Neural crest cell (in vitro differentiated cells): ENCODE results near the gene TRIM47. TPM values are rescaled to one million over a fixed set of nuclear protein-coding genes. Genes with fewer than 3 reads are reported as not detected.
"Not testable (repeated sequence)": the region's sequence is repeated elsewhere in the genome, so short reads cannot be mapped to it uniquely, and the experiment has no call there.

ENCODE experiments used
- DNase-seq: peaks from one replicate; pipeline ENCODE4 v3.0.0; 2021; ENCODE audit warnings: low read depth, mixed read lengths, low spot score
- H3K27ac Mint-ChIP-seq: one replicate; pipeline ENCODE4 v1.8.0; 2021; ENCODE audit warnings: mild to moderate bottlenecking, mixed read lengths; ENCODE audit not compliant: unreplicated experiment
- H3K27me3 Mint-ChIP-seq: 2 replicates; pipeline ENCODE4 v1.8.0; 2021; ENCODE audit warnings: low read depth, mild to moderate bottlenecking, mixed read lengths
- H3K36me3 Mint-ChIP-seq: 2 replicates; pipeline ENCODE4 v1.8.0; 2021; ENCODE audit warnings: low read depth, mild to moderate bottlenecking, mixed read lengths
- H3K4me1 Mint-ChIP-seq: 2 replicates; pipeline ENCODE4 v1.8.0; 2021; ENCODE audit warnings: mixed read lengths
- H3K4me3 Mint-ChIP-seq: one replicate; pipeline ENCODE4 v1.8.0; 2021; ENCODE audit warnings: mild to moderate bottlenecking, mixed read lengths
- H3K9me3 Mint-ChIP-seq: 2 replicates; pipeline ENCODE4 v1.8.0; 2021; ENCODE audit warnings: mixed read lengths
- total RNA-seq: library from RNA; stranded (reverse); gene quantifications from 2 replicates; pipeline ENCODE4 v1.2.1, GENCODE V29; 2021
- TF ChIP-seq, protein P1 (sequence below): fragments of 200-600 bp; sonication (generic); conservative IDR thresholded peaks from 2 replicates; pipeline ENCODE4 v1.5.0; 2021; ENCODE audit warnings: antibody characterized with exemption, mild to moderate bottlenecking

TRIM47 gene
- total RNA-seq, 1 donor from 2014 or later, result 0.91 TPM

DNA sequence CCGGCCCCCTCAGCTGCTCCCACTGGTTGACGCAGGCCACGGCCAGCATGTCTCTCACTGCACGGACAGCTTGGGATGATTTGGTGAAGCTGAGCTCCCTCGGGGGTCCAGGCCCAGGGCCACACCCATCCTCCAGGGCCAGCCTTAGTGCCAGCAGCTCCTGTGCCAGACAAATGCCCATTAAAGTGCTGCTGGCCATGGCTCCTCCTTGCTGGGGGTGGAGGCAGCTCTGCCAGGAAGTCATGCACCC lies 2.5 kb downstream of the TRIM47 start:
- Mint-ChIP-seq H3K36me3 (no peaks in the 10 kb centered on the region), H3K4me3 (no peak overlapping the region), H3K27me3 (peaks cover 47% of the 10 kb centered on the region), H3K27ac (no peak overlapping the region), H3K9me3 (no peaks in the 10 kb centered on the region), H3K4me1 (peaks cover 11% of the 10 kb centered on the region)
- DNase-seq, result no peak
- TF ChIP-seq, protein P1, sequence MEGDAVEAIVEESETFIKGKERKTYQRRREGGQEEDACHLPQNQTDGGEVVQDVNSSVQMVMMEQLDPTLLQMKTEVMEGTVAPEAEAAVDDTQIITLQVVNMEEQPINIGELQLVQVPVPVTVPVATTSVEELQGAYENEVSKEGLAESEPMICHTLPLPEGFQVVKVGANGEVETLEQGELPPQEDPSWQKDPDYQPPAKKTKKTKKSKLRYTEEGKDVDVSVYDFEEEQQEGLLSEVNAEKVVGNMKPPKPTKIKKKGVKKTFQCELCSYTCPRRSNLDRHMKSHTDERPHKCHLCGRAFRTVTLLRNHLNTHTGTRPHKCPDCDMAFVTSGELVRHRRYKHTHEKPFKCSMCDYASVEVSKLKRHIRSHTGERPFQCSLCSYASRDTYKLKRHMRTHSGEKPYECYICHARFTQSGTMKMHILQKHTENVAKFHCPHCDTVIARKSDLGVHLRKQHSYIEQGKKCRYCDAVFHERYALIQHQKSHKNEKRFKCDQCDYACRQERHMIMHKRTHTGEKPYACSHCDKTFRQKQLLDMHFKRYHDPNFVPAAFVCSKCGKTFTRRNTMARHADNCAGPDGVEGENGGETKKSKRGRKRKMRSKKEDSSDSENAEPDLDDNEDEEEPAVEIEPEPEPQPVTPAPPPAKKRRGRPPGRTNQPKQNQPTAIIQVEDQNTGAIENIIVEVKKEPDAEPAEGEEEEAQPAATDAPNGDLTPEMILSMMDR, result no peak

DNA sequence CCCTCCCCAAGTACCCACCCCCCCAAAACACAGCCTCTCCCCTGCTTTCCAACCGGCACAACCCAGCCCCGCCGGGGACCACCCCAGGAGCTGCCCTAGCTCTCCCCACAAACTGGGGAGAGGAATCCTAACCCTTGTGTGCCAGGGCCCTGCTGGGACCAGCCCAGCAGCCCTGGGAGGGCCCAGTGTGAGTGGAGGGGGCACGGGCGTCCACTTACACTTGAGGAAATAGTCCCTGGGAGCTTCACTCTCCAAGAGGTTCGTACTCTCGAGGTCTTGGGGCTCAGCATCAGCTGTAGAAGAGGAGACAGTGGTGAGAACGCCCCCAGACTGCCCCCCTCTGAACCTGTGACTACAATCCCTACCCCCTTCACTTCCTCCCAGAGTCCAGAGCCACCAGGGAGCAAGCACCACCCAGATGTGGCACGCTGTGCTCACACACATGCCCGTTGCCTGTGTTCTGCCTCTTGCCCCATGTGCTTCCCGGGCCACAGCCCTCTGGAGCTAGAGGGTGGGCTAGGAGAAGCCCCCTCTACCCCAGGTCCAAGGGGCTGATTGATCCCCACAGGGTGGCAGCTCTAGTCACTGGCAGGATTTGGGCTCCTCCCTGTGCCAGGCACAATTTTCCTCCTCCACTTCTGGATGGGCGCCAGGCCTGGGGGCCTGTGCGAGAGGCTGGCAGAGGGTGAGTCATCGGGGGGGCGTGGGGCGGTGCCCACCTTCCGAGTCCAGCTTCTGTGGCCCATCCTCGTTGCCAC lies 3.0 kb downstream of the TRIM47 start:
- H3K36me3 Mint-ChIP-seq, result no peaks in the 10 kb centered on the region
- H3K9me3 Mint-ChIP-seq, result no peaks in the 10 kb centered on the region
- no peak overlapping the region for H3K27ac Mint-ChIP-seq
- DNase-seq, result no peak
- peaks cover 42% of the 10 kb centered on the region for H3K27me3 Mint-ChIP-seq
- no peak overlapping the region for H3K4me3 Mint-ChIP-seq
- peaks cover 16% of the 10 kb centered on the region for H3K4me1 Mint-ChIP-seq
- TF ChIP-seq, protein P1, result no peak

DNA sequence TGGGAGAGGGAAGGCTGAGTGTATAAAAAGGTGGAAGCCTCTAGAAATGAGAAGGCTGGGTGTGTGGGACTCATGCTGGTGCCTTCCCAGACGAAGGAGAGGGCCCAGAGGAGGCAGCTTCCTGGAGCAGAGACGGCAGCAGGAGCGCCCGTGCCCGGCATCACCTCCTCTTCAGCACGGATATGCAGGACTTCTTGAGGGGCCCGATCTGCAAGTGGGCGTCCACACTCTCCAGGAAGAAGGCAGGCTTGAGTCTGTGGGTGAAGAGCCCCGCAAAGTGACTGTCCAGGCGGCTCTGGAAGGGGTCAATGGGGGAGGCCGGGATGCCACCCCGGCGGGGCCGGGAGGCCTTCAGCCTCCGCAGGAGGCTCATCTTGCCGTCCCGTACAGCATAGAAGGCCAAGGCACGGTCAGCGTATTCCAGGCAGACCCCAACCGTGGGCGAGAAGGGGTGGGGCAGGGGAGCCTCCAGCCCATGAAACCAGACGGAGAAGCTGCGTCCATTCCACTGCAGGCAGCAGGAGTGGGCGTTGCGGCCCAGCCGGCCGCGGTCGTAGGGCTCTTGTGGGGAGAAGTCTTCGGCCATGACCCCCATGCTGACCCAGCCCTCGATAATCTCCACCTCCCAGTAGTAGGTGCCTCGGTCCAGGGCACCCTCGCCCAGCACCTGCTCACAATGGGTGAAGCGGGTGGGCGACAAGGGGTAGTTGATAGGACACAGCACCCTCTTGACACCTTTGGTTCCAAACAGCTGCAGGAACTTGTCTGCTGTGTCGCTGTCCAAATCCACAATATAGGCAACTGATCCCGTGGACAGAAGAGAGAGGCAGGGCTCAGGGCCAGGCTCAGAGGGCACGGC lies 3.8 kb downstream of the TRIM47 start:
- H3K27me3 Mint-ChIP-seq, result peaks cover 34% of the 10 kb centered on the region
- peaks cover 17% of the 10 kb centered on the region for H3K4me1 Mint-ChIP-seq
- no peaks in the 10 kb centered on the region for H3K36me3 Mint-ChIP-seq
- H3K9me3 Mint-ChIP-seq, result no peaks in the 10 kb centered on the region
- TF ChIP-seq, protein P1, result no peak
- H3K4me3 Mint-ChIP-seq, result no peak overlapping the region
- H3K27ac Mint-ChIP-seq, result no peak overlapping the region
- no peak for DNase-seq

DNA sequence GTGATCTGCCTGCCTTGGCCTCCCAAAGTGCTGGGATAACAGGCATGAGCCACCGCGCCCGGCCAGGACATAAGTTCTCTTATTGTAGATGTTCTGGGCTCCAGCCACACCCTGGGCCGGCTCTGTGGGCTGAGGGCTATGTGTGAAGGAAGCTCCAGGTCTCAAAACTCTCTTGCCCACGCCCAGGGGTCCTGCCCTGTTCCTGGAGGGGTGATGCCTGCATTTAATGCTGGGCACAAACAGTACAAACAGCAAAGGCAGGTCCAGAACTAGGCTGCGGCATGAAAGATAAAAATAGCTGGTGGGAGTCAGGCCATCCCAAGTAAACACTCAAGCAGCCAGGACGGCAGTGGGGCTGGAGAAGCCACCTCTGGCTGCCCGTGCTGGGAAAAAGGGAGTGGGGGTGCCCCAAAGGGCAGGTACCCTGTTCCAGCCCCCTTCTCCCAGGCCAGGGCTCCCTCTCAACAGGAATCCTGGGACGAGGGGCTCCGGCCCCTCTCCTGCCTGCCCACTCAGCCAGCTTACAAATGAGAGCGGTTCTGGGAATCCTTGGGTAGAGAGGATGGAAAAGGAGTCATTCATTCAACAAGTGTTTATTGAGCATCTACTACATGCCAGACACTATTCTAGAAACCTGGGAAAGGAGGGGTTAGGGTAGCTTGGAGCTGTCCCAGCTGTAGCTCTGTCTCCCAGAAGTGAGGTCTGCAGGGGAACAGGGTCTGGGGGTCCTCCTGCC lies 4.6 kb downstream of the TRIM47 start:
- no peaks in the 10 kb centered on the region for H3K9me3 Mint-ChIP-seq
- no peak overlapping the region for H3K27ac Mint-ChIP-seq
- H3K27me3 Mint-ChIP-seq, result peaks cover 26% of the 10 kb centered on the region
- H3K4me3 Mint-ChIP-seq, result no peak overlapping the region
- DNase-seq, result no peak
- no peaks in the 10 kb centered on the region for H3K36me3 Mint-ChIP-seq
- peaks cover 25% of the 10 kb centered on the region for H3K4me1 Mint-ChIP-seq
- TF ChIP-seq, protein P1, result no peak

DNA sequence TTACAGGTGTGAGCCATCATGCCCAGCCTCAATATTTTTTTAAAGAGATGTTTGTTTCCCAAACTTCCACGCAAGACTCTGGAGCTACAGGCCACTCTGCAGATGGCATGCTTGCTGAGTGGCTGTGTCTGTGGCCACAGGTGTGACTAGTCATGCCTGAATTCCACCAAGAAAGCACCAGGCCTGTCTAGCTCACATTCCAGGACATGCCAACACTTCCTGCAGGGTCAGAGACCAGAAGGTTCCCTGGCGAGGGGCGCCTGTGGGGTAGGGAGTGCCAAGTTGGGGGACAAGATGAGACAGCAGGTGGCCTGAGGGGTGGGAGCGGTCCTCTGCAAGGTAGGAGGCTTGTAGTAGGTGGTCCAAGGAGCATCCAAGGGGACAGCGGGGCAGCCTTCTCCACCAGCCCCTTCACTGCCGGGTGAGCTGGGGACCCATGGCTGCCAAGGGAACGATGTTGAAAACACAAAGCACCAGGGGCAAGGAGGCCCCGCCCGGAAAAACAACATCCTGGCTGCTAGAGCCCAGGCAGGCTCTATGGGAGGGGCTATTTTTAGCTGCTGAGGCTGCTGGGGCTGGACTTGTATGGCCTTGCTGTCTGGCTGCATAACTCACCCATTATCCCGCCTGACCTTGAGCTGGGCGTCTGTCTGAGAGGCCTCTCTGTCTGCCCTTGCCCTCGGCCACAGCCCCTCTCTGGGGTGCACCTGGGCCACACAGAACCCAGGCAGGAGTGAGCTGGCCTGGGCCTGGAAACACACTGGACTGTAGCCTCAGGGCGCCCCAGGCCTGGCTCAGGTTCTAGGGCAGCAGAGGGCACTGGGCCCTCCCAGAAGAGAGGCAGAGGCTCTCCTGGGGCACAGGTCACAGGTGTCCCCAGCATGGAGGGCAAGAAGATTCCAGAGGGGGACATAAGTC lies 5.7 kb downstream of the TRIM47 start:
- H3K36me3 Mint-ChIP-seq, result no peaks in the 10 kb centered on the region
- no peak for DNase-seq
- no peaks in the 10 kb centered on the region for H3K9me3 Mint-ChIP-seq
- TF ChIP-seq, protein P1, result no peak
- peak overlapping the region; percentile 35 for H3K27ac Mint-ChIP-seq
- peaks cover 21% of the 10 kb centered on the region for H3K27me3 Mint-ChIP-seq
- H3K4me3 Mint-ChIP-seq, result no peak overlapping the region
- peaks cover 26% of the 10 kb centered on the region for H3K4me1 Mint-ChIP-seq

DNA sequence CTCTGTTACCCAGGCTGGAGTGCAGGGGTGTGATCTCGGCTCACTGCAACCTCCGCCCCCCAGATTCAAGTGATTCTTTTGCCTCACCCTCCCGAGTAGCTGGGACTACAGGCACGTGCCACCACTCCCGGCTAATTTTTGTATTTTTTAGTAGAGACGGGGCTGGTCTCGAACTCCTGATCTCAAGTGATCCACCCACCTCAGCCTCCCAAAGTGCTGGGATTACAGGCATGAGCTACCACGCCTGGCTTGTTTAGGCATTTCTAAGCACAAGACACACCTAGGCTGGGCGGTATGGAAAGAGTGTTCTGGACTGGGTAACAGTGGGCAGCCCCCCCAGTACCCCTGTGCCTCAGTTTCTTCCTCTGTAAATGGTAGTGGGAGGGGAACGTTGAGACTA lies 8.2 kb downstream of the TRIM47 start:
- H3K27ac Mint-ChIP-seq, H3K36me3 Mint-ChIP-seq, H3K4me3 Mint-ChIP-seq, DNase-seq, H3K9me3 Mint-ChIP-seq, H3K27me3 Mint-ChIP-seq: not testable (repeated sequence)
- peaks cover 22% of the 10 kb centered on the region for H3K4me1 Mint-ChIP-seq
